SK-N-SH (cell line): ENCODE measurements around the gene PTPRD. TPM values are rescaled to one million over a fixed set of nuclear protein-coding genes. Genes with fewer than 3 reads are reported as not detected.

ENCODE experiments used
- CTCF ChIA-PET: fragments of 300-600, 350-600 bp; formaldehyde crosslinking; extraction: SDS; loops from one replicate; lab custom pipeline; 2021; lab: Yijun Ruan, JAX
- POLR2A ChIA-PET: fragments of 350-600 bp; sonication (Branson Sonifier 250); formaldehyde crosslinking; extraction: SDS; loops from one replicate; lab custom pipeline; 2020; ENCODE audit warnings: antibody characterized with exemption, inconsistent platforms; lab: Yijun Ruan, JAX
- DNase-seq: peaks from one replicate; pipeline ENCODE4 v3.0.0; 2012
- H2AFZ ChIP-seq: fragments of 200-600 bp; sonication (generic); 2 replicates; pipeline ENCODE4 v1.8.1; 2016; ENCODE audit warnings: antibody characterized with exemption, mild to moderate bottlenecking, low read depth
- H3F3A ChIP-seq: fragments of 200-600 bp; sonication (generic); replicated peaks from 2 replicates; pipeline ENCODE3; 2016; ENCODE audit warnings: antibody characterized with exemption, mild to moderate bottlenecking; ENCODE audit not compliant: insufficient read depth
- H3K27ac ChIP-seq, 2 experiments: fragments of 200-500 bp in 1 of 2; fragments of 200-600 bp in 1 of 2; sonication (Bioruptor generic) in 1 of 2; sonication (generic), shearing (Covaris generic) in 1 of 2; 2 replicates each; pipeline versions ENCODE4 v1.5.1 to v1.6.1; 2014 to 2016; ENCODE audit warnings: low read depth in 2 of 2, inconsistent platforms in 1 of 2, low read length in 1 of 2, mild to moderate bottlenecking in 1 of 2, mixed read lengths in 1 of 2
- H3K27me3 ChIP-seq: fragments of 200-600 bp; sonication (generic), shearing (Covaris generic); 2 replicates; pipeline ENCODE4 v1.6.1; 2016; ENCODE audit warnings: mixed run types; ENCODE audit not compliant: insufficient read depth
- H3K36me3 ChIP-seq, 2 experiments: fragments of 200-500 bp in 1 of 2; fragments of 200-600 bp in 1 of 2; sonication (Bioruptor generic) in 1 of 2; sonication (generic) in 1 of 2; replicated peaks in 1 of 2; 2 replicates each; pipeline versions ENCODE3 to v1.5.1; 2014 to 2016; ENCODE audit warnings: low read length in 1 of 2, mild to moderate bottlenecking in 1 of 2; ENCODE audit not compliant: insufficient read depth in 2 of 2, control insufficient read depth in 1 of 2
- H3K4me1 ChIP-seq, 2 experiments: fragments of 200-500 bp in 1 of 2; fragments of 200-600 bp in 1 of 2; sonication (Bioruptor generic) in 1 of 2; sonication (generic), shearing (Covaris generic) in 1 of 2; 2 replicates each; pipeline versions ENCODE4 v1.5.1 to v1.6.1; 2014 to 2016; ENCODE audit warnings: low read depth in 1 of 2, low read length in 1 of 2, mixed run types in 1 of 2; ENCODE audit not compliant: insufficient read depth in 2 of 2, control insufficient read depth in 1 of 2
- H3K4me2 ChIP-seq: fragments of 200-600 bp; sonication (generic), shearing (Covaris generic); 2 replicates; pipeline ENCODE4 v1.6.1; 2017; ENCODE audit warnings: mixed run types
- H3K4me3 ChIP-seq, 2 experiments: fragments of 200-500 bp in 1 of 2; fragments of 200-600 bp in 1 of 2; sonication (Bioruptor generic) in 1 of 2; sonication (generic), shearing (Covaris generic) in 1 of 2; 2 replicates each; pipeline versions ENCODE4 v1.5.1 to v1.8.1; 2014 to 2016; ENCODE audit warnings: low read depth in 2 of 2, inconsistent platforms in 1 of 2, low read length in 1 of 2, mild to moderate bottlenecking in 1 of 2, mixed read lengths in 1 of 2, moderate library complexity in 1 of 2
- H3K79me2 ChIP-seq: fragments of 200-600 bp; sonication (generic); 2 replicates; pipeline ENCODE4 v1.8.1; 2017; ENCODE audit warnings: mild to moderate bottlenecking; ENCODE audit not compliant: insufficient read depth
- H3K9ac ChIP-seq: fragments of 200-600 bp; sonication (generic); 2 replicates; pipeline ENCODE4 v1.6.1; 2017; ENCODE audit warnings: mixed run types
- H3K9me2 ChIP-seq: fragments of 200-600 bp; sonication (generic); 2 replicates; pipeline ENCODE4 v1.6.1; 2017; ENCODE audit warnings: mixed run types
- H3K9me3 ChIP-seq: fragments of 200-600 bp; sonication (generic); 2 replicates; pipeline ENCODE4 v1.6.1; 2017; ENCODE audit warnings: mixed run types, mild to moderate bottlenecking, moderate library complexity
- H4K20me1 ChIP-seq: fragments of 200-600 bp; sonication (generic); 2 replicates; pipeline ENCODE4 v1.6.1; 2017; ENCODE audit warnings: mild to moderate bottlenecking, mixed run types; ENCODE audit not compliant: insufficient read depth
- EP300 ChIP-seq, 2 experiments: IDR thresholded peaks; 2 replicates each; pipeline versions ENCODE4 v1.4.0 to v1.6.1; 2012; ENCODE audit warnings: borderline replicate concordance in 1 of 2, low read depth in 1 of 2, low read length in 1 of 2
- FOSL2 ChIP-seq: IDR thresholded peaks from 2 replicates; pipeline ENCODE4 v1.4.0; 2012; ENCODE audit warnings: low read depth, mild to moderate bottlenecking, moderate library complexity, borderline replicate concordance
- FOXJ3 ChIP-seq: sonication (generic); formaldehyde crosslinking; IDR thresholded peaks from 2 replicates; pipeline ENCODE4 v1.5.1; 2020; ENCODE audit warnings: mild to moderate bottlenecking, missing genetic modification reagents
- FOXM1 ChIP-seq: IDR thresholded peaks from 2 replicates; pipeline ENCODE4 v1.4.0; 2012; ENCODE audit warnings: low read depth, mild to moderate bottlenecking
- JUND ChIP-seq: IDR thresholded peaks from 2 replicates; pipeline ENCODE4 v1.4.0; 2012
- MEF2A ChIP-seq: IDR thresholded peaks from 2 replicates; pipeline ENCODE4 v1.4.0; 2012; ENCODE audit warnings: low read depth, borderline replicate concordance
- MXI1 ChIP-seq: IDR thresholded peaks from 2 replicates; pipeline ENCODE4 v1.6.1; 2012; ENCODE audit warnings: mild to moderate bottlenecking, low read depth, low read length, improper control_type of control experiment
- NFIC ChIP-seq: IDR thresholded peaks from 2 replicates; pipeline ENCODE4 v1.4.0; 2012; ENCODE audit warnings: borderline replicate concordance
- NRF1 ChIP-seq: IDR thresholded peaks from 2 replicates; pipeline ENCODE4 v1.6.1; 2012; ENCODE audit warnings: low read depth, mild to moderate bottlenecking, low read length
- POLR2AphosphoS5 ChIP-seq: IDR thresholded peaks from 2 replicates; pipeline ENCODE4 v1.6.1; 2012; ENCODE audit warnings: low read depth, low read length
- RAD21 ChIP-seq: IDR thresholded peaks from 2 replicates; pipeline ENCODE4 v1.6.1; 2012; ENCODE audit warnings: mild to moderate bottlenecking, low read length
- REST ChIP-seq: IDR thresholded peaks from 2 replicates; pipeline ENCODE4 v1.6.1; 2012; ENCODE audit warnings: mild to moderate bottlenecking, low read depth, low read length, moderate library complexity
- RXRA ChIP-seq: IDR thresholded peaks from 2 replicates; pipeline ENCODE4 v1.4.0; 2012; ENCODE audit warnings: low read depth, mild to moderate bottlenecking, borderline replicate concordance
- TAF1 ChIP-seq: IDR thresholded peaks from 2 replicates; pipeline ENCODE4 v1.6.1; 2012; ENCODE audit warnings: low read depth, mild to moderate bottlenecking, low read length, moderate library complexity, borderline replicate concordance
- TCF12 ChIP-seq: IDR thresholded peaks from 2 replicates; pipeline ENCODE4 v1.4.0; 2012
- whole genome bisulfite sequencing: methylation state at CpG from one replicate; pipeline ENCODE4 v1.1.6; 2017; ENCODE audit warnings: low lambda C conversion rate; 5-methylcytosine and 5-hydroxymethylcytosine counted together
- polyA plus RNA-seq, 3 experiments: library from polyadenylated mRNA; depleted of rRNA; stranded (reverse); fragments of >200 nt; gene quantifications; 2 replicates each; pipeline ENCODE4 v1.2.3, GENCODE V29; 2012
- TF ChIP-seq, protein P1 (sequence below): IDR thresholded peaks from 2 replicates; pipeline ENCODE4 v1.4.0; 2012; ENCODE audit warnings: low read depth
- TF ChIP-seq, protein P2 (sequence below): IDR thresholded peaks from 2 replicates; pipeline ENCODE4; 2012
- TF ChIP-seq, protein P3 (sequence below): fragments of 150-350 bp; IDR thresholded peaks from 2 replicates; pipeline ENCODE4 v1.6.1; 2016; ENCODE audit warnings: mild to moderate bottlenecking, low read depth, low read length
- TF ChIP-seq, protein P4 (sequence below): fragments of 150-350 bp; IDR thresholded peaks from 2 replicates; pipeline ENCODE4 v1.6.1; 2017; ENCODE audit warnings: antibody characterized with exemption, low read length, low read depth, borderline replicate concordance

Gene PTPRD
- polyA plus RNA-seq, 1 of the 3 experiments (the other 2 are of a cell fraction) = 0.15 TPM

DNA sequence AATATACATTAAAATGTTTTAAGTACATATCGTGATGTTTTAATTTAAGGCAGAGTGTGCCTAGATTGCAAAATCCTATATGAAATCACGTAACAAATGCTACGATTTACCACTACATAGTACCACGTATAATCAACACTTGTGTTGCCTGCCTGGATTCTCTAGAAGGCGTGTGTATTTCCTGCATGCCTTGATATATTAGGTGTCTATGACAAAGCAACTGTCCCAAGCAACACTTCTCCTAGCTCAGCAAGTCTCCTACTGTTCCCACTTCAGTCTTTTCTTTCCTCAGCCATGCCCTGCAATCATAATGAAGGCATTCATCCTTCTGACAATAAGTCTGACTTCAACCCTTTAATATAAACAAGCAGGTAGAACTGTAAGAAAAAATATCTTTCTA is 89.6 kb downstream of the PTPRD start (continued):
- TF ChIP-seq, protein P1, sequence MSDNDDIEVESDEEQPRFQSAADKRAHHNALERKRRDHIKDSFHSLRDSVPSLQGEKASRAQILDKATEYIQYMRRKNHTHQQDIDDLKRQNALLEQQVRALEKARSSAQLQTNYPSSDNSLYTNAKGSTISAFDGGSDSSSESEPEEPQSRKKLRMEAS = no peak
- no peak for TF ChIP-seq RAD21

DNA sequence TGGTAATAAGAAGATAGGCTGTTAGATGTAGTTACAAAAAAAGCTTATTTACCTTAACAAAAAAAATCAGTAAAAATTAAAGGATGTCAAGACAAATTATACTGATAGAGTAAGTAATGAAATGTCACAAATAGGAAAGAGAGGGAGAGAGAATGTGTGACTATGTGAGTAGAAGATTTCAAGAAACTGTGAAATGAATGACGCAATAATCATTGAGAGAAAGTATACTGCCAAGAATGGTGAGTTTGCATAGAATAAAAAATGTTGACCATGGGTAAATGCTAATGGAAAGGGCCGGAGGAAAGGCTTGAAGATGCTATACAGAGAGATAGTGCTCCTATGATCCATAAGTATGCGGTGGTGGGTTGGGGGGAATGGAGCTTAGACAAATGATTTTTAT is 100.7 kb downstream of the PTPRD start:
- TF ChIP-seq FOSL2 (no peak), FOXJ3 (no peak), REST (no peak), MEF2A (no peak), TAF1 (no peak), POLR2AphosphoS5 (no peak), JUND (no peak), NFIC (no peak), RAD21 (no peak), EP300 (IDR thresholded peaks at IDR 0.05; ENCODE audit: borderline replicate concordance in 1 of 2, low read depth in 1 of 2, low read length in 1 of 2) (no peak), FOXM1 (no peak), NRF1 (no peak), RXRA (no peak), MXI1 (no peak), TCF12 (no peak)
- TF ChIP-seq, protein P2, sequence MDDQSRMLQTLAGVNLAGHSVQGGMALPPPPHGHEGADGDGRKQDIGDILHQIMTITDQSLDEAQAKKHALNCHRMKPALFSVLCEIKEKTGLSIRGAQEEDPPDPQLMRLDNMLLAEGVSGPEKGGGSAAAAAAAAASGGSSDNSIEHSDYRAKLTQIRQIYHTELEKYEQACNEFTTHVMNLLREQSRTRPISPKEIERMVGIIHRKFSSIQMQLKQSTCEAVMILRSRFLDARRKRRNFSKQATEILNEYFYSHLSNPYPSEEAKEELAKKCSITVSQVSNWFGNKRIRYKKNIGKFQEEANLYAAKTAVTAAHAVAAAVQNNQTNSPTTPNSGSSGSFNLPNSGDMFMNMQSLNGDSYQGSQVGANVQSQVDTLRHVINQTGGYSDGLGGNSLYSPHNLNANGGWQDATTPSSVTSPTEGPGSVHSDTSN = no peak
- TF ChIP-seq, protein P3, sequence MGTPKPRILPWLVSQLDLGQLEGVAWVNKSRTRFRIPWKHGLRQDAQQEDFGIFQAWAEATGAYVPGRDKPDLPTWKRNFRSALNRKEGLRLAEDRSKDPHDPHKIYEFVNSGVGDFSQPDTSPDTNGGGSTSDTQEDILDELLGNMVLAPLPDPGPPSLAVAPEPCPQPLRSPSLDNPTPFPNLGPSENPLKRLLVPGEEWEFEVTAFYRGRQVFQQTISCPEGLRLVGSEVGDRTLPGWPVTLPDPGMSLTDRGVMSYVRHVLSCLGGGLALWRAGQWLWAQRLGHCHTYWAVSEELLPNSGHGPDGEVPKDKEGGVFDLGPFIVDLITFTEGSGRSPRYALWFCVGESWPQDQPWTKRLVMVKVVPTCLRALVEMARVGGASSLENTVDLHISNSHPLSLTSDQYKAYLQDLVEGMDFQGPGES = no peak
- TF ChIP-seq, protein P4, sequence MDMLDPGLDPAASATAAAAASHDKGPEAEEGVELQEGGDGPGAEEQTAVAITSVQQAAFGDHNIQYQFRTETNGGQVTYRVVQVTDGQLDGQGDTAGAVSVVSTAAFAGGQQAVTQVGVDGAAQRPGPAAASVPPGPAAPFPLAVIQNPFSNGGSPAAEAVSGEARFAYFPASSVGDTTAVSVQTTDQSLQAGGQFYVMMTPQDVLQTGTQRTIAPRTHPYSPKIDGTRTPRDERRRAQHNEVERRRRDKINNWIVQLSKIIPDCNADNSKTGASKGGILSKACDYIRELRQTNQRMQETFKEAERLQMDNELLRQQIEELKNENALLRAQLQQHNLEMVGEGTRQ = no peak
- no peak overlapping the region for H3K4me3 ChIP-seq
- no peaks in the 10 kb centered on the region for H3F3A ChIP-seq
- no peaks in the 10 kb centered on the region for H4K20me1 ChIP-seq
- H3K9me2 ChIP-seq = no peaks in the 10 kb centered on the region
- WGBS = 16% methylated on average over 3 of the region's 3 CpGs
- no peak overlapping the region for H2AFZ ChIP-seq
- DNase-seq = no peak
- no peak overlapping the region for H3K27ac ChIP-seq
- ChIA-PET POLR2A (no interaction called here), CTCF (no interaction called here)
- no peaks in the 10 kb centered on the region for H3K36me3 ChIP-seq
- no peak overlapping the region for H3K4me2 ChIP-seq
- no peaks in the 10 kb centered on the region for H3K4me1 ChIP-seq
- H3K27me3 ChIP-seq = no peaks in the 10 kb centered on the region
- no peak overlapping the region for H3K9ac ChIP-seq
- H3K9me3 ChIP-seq = peaks cover 8% of the 10 kb centered on the region; the same call in 1 of the 2 replicates
- no peaks in the 10 kb centered on the region for H3K79me2 ChIP-seq
